ENCODE measurements around the gene FNIP2.

DNA sequence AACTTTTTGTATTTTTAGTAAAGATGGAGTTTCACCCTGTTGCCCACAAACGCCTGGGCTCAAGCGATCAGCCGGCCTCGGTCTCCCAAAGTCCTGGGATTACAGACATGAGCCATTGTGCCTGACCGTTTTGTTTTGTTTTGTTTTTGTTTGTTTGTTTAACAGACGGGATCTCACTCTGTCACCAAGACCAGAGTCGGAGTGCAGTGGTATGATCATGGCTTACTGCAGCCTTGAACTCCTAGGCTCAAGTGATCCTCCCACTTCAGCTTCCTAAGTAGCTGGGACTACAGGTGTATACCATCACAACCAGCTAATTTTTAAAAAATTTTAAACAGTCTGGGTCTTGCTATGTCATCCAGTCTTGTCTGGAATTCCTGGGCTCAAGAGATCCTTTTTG lies 53.5 kb downstream of the FNIP2 start:
- TF ChIP-seq EP300 (IDR thresholded peaks at IDR 0.05; ENCODE audit: borderline replicate concordance) (no peak), EGR1 (IDR thresholded peaks at IDR 0.05) (no peak), CREB1 (IDR thresholded peaks at IDR 0.05; ENCODE audit: low read depth) (no peak), RAD21 (IDR thresholded peaks at IDR 0.05; ENCODE audit: low read depth) (no peak)
